B cell (primary cell): ENCODE results near the gene ITPKC. TPM values are rescaled to one million over a fixed set of nuclear protein-coding genes. Genes with fewer than 3 reads are reported as not detected.

ENCODE experiments used
- ATAC-seq: fragments of 200-7000 bp; cut with Tn5 transposase; one replicate; pipeline ENCODE4 v1.10.0; 2021; ENCODE audit warnings: low read depth, mild to moderate bottlenecking, moderate number of reproducible peaks, moderate library complexity
- CTCF ChIA-PET: fragments of 350-600 bp; sonication (Branson Sonifier 250); formaldehyde crosslinking; loops from one replicate; lab custom pipeline; 2021; ENCODE audit warnings: antibody characterized with exemption, inconsistent platforms; lab: Charles Lee
- POLR2A ChIA-PET: fragments of 350-600 bp; sonication (Branson Sonifier 250); formaldehyde crosslinking; loops from one replicate; lab custom pipeline; 2021; ENCODE audit warnings: antibody characterized with exemption; lab: Charles Lee
- DNase-seq: peaks from one replicate; pipeline ENCODE4 v3.0.0; 2013
- H2AFZ ChIP-seq: 2 replicates; pipeline ENCODE4 v1.6.1; 2012; ENCODE audit warnings: mild to moderate bottlenecking, low read depth, low read length; ENCODE audit not compliant: insufficient read depth, poor library complexity, severe bottlenecking
- H3K27ac ChIP-seq, 2 donors: 1 replicate in 1 of 2; 2 replicates in 1 of 2; pipeline ENCODE4 v1.5.1; 2012 to 2013; ENCODE audit warnings: low read length in 2 of 2, mild to moderate bottlenecking in 2 of 2, moderate library complexity in 1 of 2
- H3K27me3 ChIP-seq, 4 experiments: fragments of 200-600 bp in 1 of 4; sonication (generic) in 1 of 4; replicated peaks in 1 of 4; 1 replicate in 2 of 4; 2 replicates in 2 of 4; pipeline versions ENCODE4 v1.6.1 to v1.7.0; 2013 to 2016; ENCODE audit warnings: low read length in 3 of 4, mild to moderate bottlenecking in 2 of 4, mixed read lengths in 1 of 4, moderate library complexity in 1 of 4; ENCODE audit not compliant: insufficient read depth in 4 of 4, control insufficient read depth in 3 of 4; ENCODE audit errors: control extremely low read depth in 1 of 4
- H3K36me3 ChIP-seq, 2 experiments: replicated peaks in 1 of 2; 1 replicate in 1 of 2; 2 replicates in 1 of 2; pipeline versions ENCODE4 v1.6.1 to v1.7.1; 2013; ENCODE audit warnings: low read length in 1 of 2; ENCODE audit not compliant: insufficient read depth in 2 of 2, control insufficient read depth in 1 of 2; ENCODE audit errors: control extremely low read depth in 1 of 2, extremely low read depth in 1 of 2
- H3K4me1 ChIP-seq, 2 donors: fragments of 200-600 bp in 1 of 2; sonication (generic) in 1 of 2; 1 replicate in 1 of 2; 2 replicates in 1 of 2; pipeline versions ENCODE4 v1.5.1 to v1.6.1; 2013 to 2017; ENCODE audit warnings: low read length in 2 of 2; ENCODE audit not compliant: control insufficient read depth in 2 of 2, insufficient read depth in 2 of 2
- H3K4me2 ChIP-seq: replicated peaks from 2 replicates; pipeline ENCODE3; 2012; ENCODE audit warnings: mild to moderate bottlenecking, low read depth, low read length; ENCODE audit not compliant: poor library complexity, severe bottlenecking
- H3K4me3 ChIP-seq, 5 experiments: fragments of 200-600 bp in 1 of 5; sonication (generic) in 1 of 5; 1 replicate in 3 of 5; 2 replicates in 2 of 5; pipeline versions ENCODE4 v1.5.1 to v1.7.0; 2011 to 2016; ENCODE audit warnings: low read length in 4 of 5, mild to moderate bottlenecking in 4 of 5, low read depth in 2 of 5, control low read depth in 1 of 5, moderate library complexity in 1 of 5; ENCODE audit not compliant: insufficient read depth in 1 of 5; ENCODE audit errors: control extremely low read depth in 1 of 5, extremely low read depth in 1 of 5
- H3K79me2 ChIP-seq: fragments of 200-600 bp; sonication (generic); one replicate; pipeline ENCODE4 v1.6.0; 2016; ENCODE audit warnings: low read length; ENCODE audit not compliant: control insufficient read depth, insufficient read depth
- H3K9ac ChIP-seq: fragments of 200-600 bp; sonication (generic); 2 replicates; pipeline ENCODE4 v1.6.1; 2017; ENCODE audit warnings: mild to moderate bottlenecking, low read length, moderate library complexity
- H3K9me3 ChIP-seq, 3 donors: one replicate each; pipeline versions ENCODE4 v1.6.1 to v1.7.1; 2013; ENCODE audit warnings: low read length in 2 of 3; ENCODE audit not compliant: control insufficient read depth in 2 of 3, insufficient read depth in 1 of 3; ENCODE audit errors: control extremely low read depth in 1 of 3
- H4K20me1 ChIP-seq: 2 replicates; pipeline ENCODE4 v1.6.0; 2012; ENCODE audit warnings: mild to moderate bottlenecking, low read length; ENCODE audit not compliant: insufficient read depth, control insufficient read depth, poor library complexity, severe bottlenecking
- H3K27ac Mint-ChIP-seq: one replicate; pipeline ENCODE4 v1.8.0; 2021; ENCODE audit warnings: mixed read lengths
- H3K27me3 Mint-ChIP-seq: one replicate; pipeline ENCODE4 v1.8.0; 2021; ENCODE audit warnings: mixed read lengths
- H3K4me1 Mint-ChIP-seq: one replicate; pipeline ENCODE4 v1.8.0; 2021; ENCODE audit warnings: mixed read lengths
- H3K4me3 Mint-ChIP-seq: one replicate; pipeline ENCODE4 v1.8.0; 2021; ENCODE audit warnings: mixed read lengths
- H3K9me3 Mint-ChIP-seq: one replicate; pipeline ENCODE4 v1.8.0; 2022; ENCODE audit warnings: mixed read lengths; ENCODE audit not compliant: insufficient read depth
- EZH2 ChIP-seq: IDR thresholded peaks from 2 replicates; pipeline ENCODE4 v1.6.1; 2012; ENCODE audit warnings: borderline replicate concordance, low read depth, mild to moderate bottlenecking, moderate library complexity, low read length; ENCODE audit not compliant: insufficient read depth, poor library complexity, severe bottlenecking
- WGBS: methylation state at CpG from one replicate; pipeline ENCODE4 v1.1.5; 2013; ENCODE audit warnings: missing lambda C conversion rate; ENCODE audit not compliant: insufficient coverage; 5-methylcytosine and 5-hydroxymethylcytosine counted together
- intact Hi-C: fragments of 100-400 bp; cut with micrococcal nuclease; formaldehyde crosslinking; loops from one replicate; pipeline ENCODE4 v1.10.0; 2022
- polyA plus RNA-seq: library from polyadenylated mRNA; depleted of rRNA; stranded (reverse); fragments of >200 nt; gene quantifications from 2 replicates; pipeline ENCODE4 v1.2.3, GENCODE V29; 2012
- total RNA-seq, 2 donors: library from RNA; stranded (reverse); fragments of 120-200 nt in 1 of 2; gene quantifications; 1 replicate in 1 of 2; 2 replicates in 1 of 2; pipeline versions ENCODE4 v1.2.3 to v1.2.4, GENCODE V29; 2013 to 2022
- TF ChIP-seq, protein P1 (sequence below): fragments of 200-600 bp; IDR thresholded peaks from one replicate; pipeline ENCODE4 v1.8.0; 2022; ENCODE audit warnings: antibody characterized with exemption, mild to moderate bottlenecking

Gene ITPKC
- total and polyA plus RNA-seq, 2 donors (not counting 1 experiment from before 2014, with no cell fraction given), result 8.7 to 16.0 TPM

- peaks cover 57% of the 10 kb centered on the region for H3K4me1 Mint-ChIP-seq
- H3K9ac ChIP-seq, result no peak within 1 kb of the TSS
- no peak for TF ChIP-seq EZH2
- TF ChIP-seq, protein P1, sequence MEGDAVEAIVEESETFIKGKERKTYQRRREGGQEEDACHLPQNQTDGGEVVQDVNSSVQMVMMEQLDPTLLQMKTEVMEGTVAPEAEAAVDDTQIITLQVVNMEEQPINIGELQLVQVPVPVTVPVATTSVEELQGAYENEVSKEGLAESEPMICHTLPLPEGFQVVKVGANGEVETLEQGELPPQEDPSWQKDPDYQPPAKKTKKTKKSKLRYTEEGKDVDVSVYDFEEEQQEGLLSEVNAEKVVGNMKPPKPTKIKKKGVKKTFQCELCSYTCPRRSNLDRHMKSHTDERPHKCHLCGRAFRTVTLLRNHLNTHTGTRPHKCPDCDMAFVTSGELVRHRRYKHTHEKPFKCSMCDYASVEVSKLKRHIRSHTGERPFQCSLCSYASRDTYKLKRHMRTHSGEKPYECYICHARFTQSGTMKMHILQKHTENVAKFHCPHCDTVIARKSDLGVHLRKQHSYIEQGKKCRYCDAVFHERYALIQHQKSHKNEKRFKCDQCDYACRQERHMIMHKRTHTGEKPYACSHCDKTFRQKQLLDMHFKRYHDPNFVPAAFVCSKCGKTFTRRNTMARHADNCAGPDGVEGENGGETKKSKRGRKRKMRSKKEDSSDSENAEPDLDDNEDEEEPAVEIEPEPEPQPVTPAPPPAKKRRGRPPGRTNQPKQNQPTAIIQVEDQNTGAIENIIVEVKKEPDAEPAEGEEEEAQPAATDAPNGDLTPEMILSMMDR, result no peak
- H3K4me3 ChIP-seq, result no peak within 1 kb of the TSS
- H3K27me3 ChIP-seq, result no peaks in the 10 kb centered on the region
- H3K9me3 Mint-ChIP-seq, result no peaks in the 10 kb centered on the region
- 100% methylated on average over 3 of the region's 9 CpGs for WGBS
- DNase-seq (no peak), ATAC-seq (no peak)
- peak within 1 kb of the TSS; percentile 70 for H3K27ac Mint-ChIP-seq
- H3K36me3 ChIP-seq, result peaks cover 0 to 3% of the 10 kb centered on the region in 2 experiments
- H3K4me2 ChIP-seq, result peak within 1 kb of the TSS; percentile 89
- peaks cover 15% of the 10 kb centered on the region for H4K20me1 ChIP-seq
- intact Hi-C loops, result loop anchor here (5.0 kb wide), 3 partner anchors 42 to 1363 kb away; partner anchors contain the start of genes PLEKHG2 and SERTAD3
- H3K27me3 Mint-ChIP-seq, result no peaks in the 10 kb centered on the region
- H3K27ac ChIP-seq, result peak within 1 kb of the TSS in 1 of 2 donors; percentile 12
- ChIA-PET CTCF (interaction anchor here (4.6 kb wide), 1 partner anchor 44 kb away, joined by 34 read pairs; no protein-coding TSS in a partner anchor), POLR2A (interaction anchor here (0.6 to 4.6 kb wide), 2 partner anchors 10 to 24 kb away, joined by 3 to 99 read pairs; partner anchors contain the start of genes ACTMAP and SNRPA)
- peak within 1 kb of the TSS; percentile 56 for H3K4me3 Mint-ChIP-seq
- peaks cover 18% of the 10 kb centered on the region for H3K79me2 ChIP-seq
- peaks cover 50 to 64% of the 10 kb centered on the region in 2 donors for H3K4me1 ChIP-seq
- H3K9me3 ChIP-seq, result peaks cover 0 to 20% (median 0%) of the 10 kb centered on the region in 3 donors
- H2AFZ ChIP-seq, result no peak within 1 kb of the TSS
These were observed 58.2 kb downstream of the ITPKC start, which contains the start of gene MIA for GRCh38 chr19:40774916-40775631. TSS of gene MIA (plus strand) at chr19:40775521. CDS start at chr19:40775543, 22 bp downstream.

DNA sequence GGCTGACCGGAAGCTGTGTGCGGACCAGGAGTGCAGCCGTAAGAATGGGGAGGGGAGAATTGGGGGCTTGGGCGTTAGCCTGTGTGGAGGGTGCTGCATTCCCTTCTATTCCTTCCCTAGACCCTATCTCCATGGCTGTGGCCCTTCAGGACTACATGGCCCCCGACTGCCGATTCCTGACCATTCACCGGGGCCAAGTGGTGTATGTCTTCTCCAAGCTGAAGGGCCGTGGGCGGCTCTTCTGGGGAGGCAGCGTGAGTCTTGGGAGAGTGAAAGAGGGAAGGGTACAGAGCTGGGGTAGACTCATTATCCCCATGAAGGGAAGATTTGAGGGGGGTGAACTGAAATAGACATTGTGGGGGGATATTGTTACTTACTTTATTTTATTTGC, 58.7 kb downstream of the ITPKC start:
- peaks cover 23% of the 10 kb centered on the region for H3K79me2 ChIP-seq
- POLR2A ChIA-PET, result interaction anchor here (0.6 to 4.6 kb wide), 3 partner anchors 11 to 59 kb away, joined by 3 to 99 read pairs (median 3); partner anchors contain the start of genes ACTMAP, COQ8B, ITPKC and SNRPA
- peaks cover 50 to 70% of the 10 kb centered on the region in 2 donors for H3K4me1 ChIP-seq
- CTCF ChIA-PET, result interaction anchor here (3.9 to 5.2 kb wide), 4 partner anchors 21 to 113 kb away, joined by 29 to 48 read pairs (median 35); partner anchors contain the start of genes ACTMAP, EGLN2 and SNRPA
- DNase-seq (no peak), ATAC-seq (no peak)
- H3K36me3 ChIP-seq, result peaks cover 0 to 8% of the 10 kb centered on the region in 2 experiments
- Mint-ChIP-seq H3K4me1 (peaks cover 62% of the 10 kb centered on the region), H3K9me3 (no peaks in the 10 kb centered on the region), H3K27me3 (no peaks in the 10 kb centered on the region), H3K27ac (peak overlapping the region; percentile 70), H3K4me3 (peak overlapping the region; percentile 56)
- H3K4me3 ChIP-seq, result no peak overlapping the region
- H3K9me3 ChIP-seq, result peaks cover 0 to 17% (median 0%) of the 10 kb centered on the region in 3 donors
- 100% methylated on average over 5 of the region's 10 CpGs for WGBS
- no peak for TF ChIP-seq EZH2
- TF ChIP-seq, protein P1, result no peak
- peaks cover 21% of the 10 kb centered on the region for H4K20me1 ChIP-seq
- no peak overlapping the region for H3K27ac ChIP-seq
- no peak overlapping the region for H3K4me2 ChIP-seq
- H3K9ac ChIP-seq, result no peak overlapping the region
- H2AFZ ChIP-seq, result no peak overlapping the region
- no peaks in the 10 kb centered on the region for H3K27me3 ChIP-seq
- intact Hi-C loops, result loop anchor here (1.0 to 5.0 kb wide), 4 partner anchors 21 to 1363 kb away; partner anchors contain the start of genes PLEKHG2 and SERTAD3
